HCT116 (cell line): ENCODE data around the gene NPPB. TPM values are rescaled to one million over a fixed set of nuclear protein-coding genes. Genes with fewer than 3 reads are reported as not detected.
"Not testable (repeated sequence)": the region's sequence is repeated elsewhere in the genome, so short reads cannot be mapped to it uniquely, and the experiment has no call there.

Experiments used
- ATAC-seq: fragments of 200-7000 bp; cut with Tn5 transposase; 2 replicates; pipeline ENCODE4 v1.9.1; 2020; ENCODE audit warnings: mild to moderate bottlenecking, moderate library complexity
- BruUV-seq: library from RNA; stranded (reverse); fragments of 400-500 nt; replicated peaks from 2 replicates; lab custom pipeline; 2021; lab: Mats Ljungman, UMichigan
- CTCF ChIA-PET: fragments of 300-600 bp; sonication (Branson Sonifier 250); formaldehyde crosslinking; loops from one replicate; lab custom pipeline; 2021; ENCODE audit warnings: antibody characterized with exemption; lab: Charles Lee
- POLR2A ChIA-PET: fragments of 300-600, 350-600 bp; sonication (Branson Sonifier 250); formaldehyde crosslinking; loops from one replicate; lab custom pipeline; 2021; ENCODE audit warnings: antibody characterized with exemption; lab: Charles Lee
- RAD21 ChIA-PET, 2 experiments: fragments of 300-600 bp; sonication (Branson Sonifier 250); formaldehyde crosslinking; loops; one replicate each; lab custom pipeline; 2023; ENCODE audit warnings: low total read pairs in 2 of 2; ENCODE audit not compliant: uncharacterized antibody in 2 of 2, unreplicated experiment in 2 of 2, low non-redundant PET in 1 of 2; lab: Charles Lee
- DNase-seq: peaks from one replicate; pipeline ENCODE4 v3.0.0-alpha.2; 2010; ENCODE audit warnings: low read depth, low spot score
- H2AFZ ChIP-seq: fragments of 200-600 bp; shearing (Covaris generic), sonication (generic); 2 replicates; pipeline ENCODE4 v1.6.1; 2017; ENCODE audit warnings: low read depth, mixed run types, mixed read lengths, antibody characterized with exemption, low read length; ENCODE audit not compliant: poor library complexity, severe bottlenecking
- H3K27ac ChIP-seq: 2 replicates; pipeline ENCODE4 v1.5.1; 2012; ENCODE audit warnings: low read depth, low read length
- H3K27me3 ChIP-seq: fragments of 200-600 bp; sonication (generic); 2 replicates; pipeline ENCODE4 v1.6.1; 2016; ENCODE audit warnings: mixed run types, low read length, mixed read lengths; ENCODE audit not compliant: insufficient read depth
- H3K36me3 ChIP-seq, 2 experiments: fragments of 200-500 bp in 1 of 2; fragments of 200-600 bp in 1 of 2; sonication (Bioruptor generic) in 1 of 2; sonication (generic) in 1 of 2; 2 replicates each; pipeline versions ENCODE4 v1.5.1 to v1.6.1; 2014 to 2016; ENCODE audit warnings: low read length in 2 of 2, inconsistent platforms in 1 of 2, mixed read lengths in 1 of 2, mixed run types in 1 of 2; ENCODE audit not compliant: insufficient read depth in 2 of 2, control insufficient read depth in 1 of 2
- H3K4me1 ChIP-seq, 2 experiments: fragments of 200-600 bp in 1 of 2; sonication (generic) in 1 of 2; 2 replicates each; pipeline versions ENCODE4 v1.5.1 to v1.6.1; 2012 to 2017; ENCODE audit warnings: low read length in 2 of 2, inconsistent platforms in 1 of 2, mild to moderate bottlenecking in 1 of 2, mixed read lengths in 1 of 2, mixed run types in 1 of 2, moderate library complexity in 1 of 2; ENCODE audit not compliant: insufficient read depth in 2 of 2, control insufficient read depth in 1 of 2
- H3K4me2 ChIP-seq: fragments of 200-600 bp; sonication (generic); 2 replicates; pipeline ENCODE4 v1.6.1; 2017; ENCODE audit warnings: mixed run types, low read length, mixed read lengths
- H3K4me3 ChIP-seq, 2 experiments: fragments of 200-600 bp in 1 of 2; sonication (generic) in 1 of 2; replicated peaks in 1 of 2; 2 replicates each; pipeline ENCODE4 v1.5.1; 2011 to 2016; ENCODE audit warnings: low read length in 2 of 2, control low read depth in 1 of 2, low read depth in 1 of 2, mild to moderate bottlenecking in 1 of 2, mixed read lengths in 1 of 2, mixed run types in 1 of 2
- H3K79me2 ChIP-seq: fragments of 200-600 bp; sonication (generic); 2 replicates; pipeline ENCODE4 v1.6.1; 2017; ENCODE audit warnings: mild to moderate bottlenecking, mixed run types, low read length, moderate library complexity, mixed read lengths; ENCODE audit not compliant: insufficient read depth
- H3K9ac ChIP-seq: fragments of 200-600 bp; sonication (generic); 2 replicates; pipeline ENCODE4 v1.6.1; 2016; ENCODE audit warnings: low read length, mixed read lengths
- H3K9me2 ChIP-seq: fragments of 200-600 bp; sonication (generic), shearing (Covaris generic); 2 replicates; pipeline ENCODE4 v1.6.1; 2017; ENCODE audit warnings: mixed run types, mild to moderate bottlenecking, moderate library complexity; ENCODE audit not compliant: insufficient read depth
- H3K9me3 ChIP-seq, 2 experiments: fragments of 200-500 bp in 1 of 2; fragments of 200-600 bp in 1 of 2; sonication (Bioruptor generic) in 1 of 2; sonication (generic) in 1 of 2; 2 replicates each; pipeline ENCODE4 v1.6.1; 2014 to 2017; ENCODE audit warnings: low read length in 2 of 2, mixed read lengths in 2 of 2, inconsistent platforms in 1 of 2, low read depth in 1 of 2, mild to moderate bottlenecking in 1 of 2, mixed run types in 1 of 2, moderate library complexity in 1 of 2; ENCODE audit not compliant: control insufficient read depth in 1 of 2, insufficient read depth in 1 of 2
- H4K20me1 ChIP-seq: fragments of 200-600 bp; sonication (generic), shearing (Covaris generic); 2 replicates; pipeline ENCODE4 v1.6.1; 2017; ENCODE audit warnings: mixed run types, mild to moderate bottlenecking, moderate library complexity; ENCODE audit not compliant: insufficient read depth
- CTCF ChIP-seq, 3 experiments: fragments of 200-600 bp in 1 of 3; sonication (generic) in 1 of 3; IDR thresholded peaks in 2 of 3; conservative IDR thresholded peaks in 1 of 3; 2 replicates each; pipeline ENCODE4 v1.5.1; 2012 to 2017; ENCODE audit warnings: low read depth in 2 of 3, low read length in 2 of 3, antibody characterized with exemption in 1 of 3, borderline replicate concordance in 1 of 3, control low read depth in 1 of 3, mild to moderate bottlenecking in 1 of 3, mixed read lengths in 1 of 3, mixed run types in 1 of 3, moderate library complexity in 1 of 3; ENCODE audit not compliant: insufficient read depth in 1 of 3
- EZH2 ChIP-seq: fragments of 200-600 bp; sonication (generic); IDR thresholded peaks from 2 replicates; pipeline ENCODE4 v1.6.1; 2017; ENCODE audit warnings: antibody characterized with exemption, mixed run types
- FOSL1 ChIP-seq: IDR thresholded peaks from 2 replicates; pipeline ENCODE4 v1.6.1; 2012; ENCODE audit warnings: low read depth
- RAD21 ChIP-seq: IDR thresholded peaks from 2 replicates; pipeline ENCODE4 v1.6.1; 2012; ENCODE audit warnings: low read depth, mild to moderate bottlenecking
- SIN3A ChIP-seq: IDR thresholded peaks from 2 replicates; pipeline ENCODE4 v1.6.1; 2012; ENCODE audit warnings: low read depth
- SP1 ChIP-seq: IDR thresholded peaks from 2 replicates; pipeline ENCODE4 v1.6.1; 2012; ENCODE audit warnings: low read depth
- SRF ChIP-seq: IDR thresholded peaks from 2 replicates; pipeline ENCODE4 v1.6.1; 2012; ENCODE audit warnings: low read depth
- ZNF274 ChIP-seq: fragments of 200-500 bp; sonication (Bioruptor generic); IDR thresholded peaks from 2 replicates; pipeline ENCODE4 v1.6.1; 2014; ENCODE audit warnings: mild to moderate bottlenecking, low read depth, low read length, inconsistent platforms
- intact Hi-C: fragments of 100-400 bp; cut with micrococcal nuclease; formaldehyde crosslinking; loops from 2 replicates; pipeline ENCODE4 v1.10.0; 2022
- total RNA-seq: library from RNA; stranded (reverse); gene quantifications from one replicate; pipeline ENCODE4 v1.2.1, GENCODE V29; 2021; ENCODE audit not compliant: unreplicated experiment
- TF ChIP-seq, protein P1 (sequence below): IDR thresholded peaks from 2 replicates; pipeline ENCODE4 v1.6.1; 2012

Gene NPPB
- total RNA-seq, 1 experiment from 2014 or later: not detected

DNA sequence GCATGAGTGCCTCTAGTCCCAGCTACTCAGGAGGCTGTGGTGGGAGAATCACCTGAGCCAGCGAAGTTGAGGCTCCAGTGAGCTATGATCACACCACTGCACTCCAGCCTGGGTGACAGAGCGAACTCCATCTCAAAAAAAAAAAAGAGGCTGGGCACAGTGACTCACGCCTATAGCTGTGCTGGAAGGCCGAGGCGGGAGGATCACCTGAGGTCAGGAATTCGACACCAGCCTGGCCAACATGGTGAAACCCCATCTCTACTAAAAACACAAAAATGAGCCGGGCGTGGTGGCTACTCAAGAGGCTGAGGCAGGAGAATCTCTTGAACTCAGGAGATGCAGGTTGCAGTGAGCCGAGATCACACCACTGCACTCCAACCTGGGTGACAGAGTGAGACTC, 42.7 kb upstream of the NPPB start:
- POLR2A ChIA-PET: interaction anchor here (0.7 to 6.0 kb wide), 2 partner anchors 7 to 222 kb away, joined by 3 to 38 read pairs; no protein-coding TSS in a partner anchor
- H3K36me3 ChIP-seq, H3K79me2 ChIP-seq, CTCF ChIA-PET, H3K9me2 ChIP-seq, BruUV-seq, H3K27me3 ChIP-seq, H3K9me3 ChIP-seq, H4K20me1 ChIP-seq, intact Hi-C loops: not testable (repeated sequence)
- 0 out of 2 replicates have a peak overlapping the region, but pooled peaks have one; percentile 17 for H3K9ac ChIP-seq
- peak overlapping the region; percentile 91 for H2AFZ ChIP-seq
- H3K4me3 ChIP-seq: peak overlapping the region in 1 of 2 experiments; percentile 24; a peak in 2 of 4 replicates
- DNase-seq: peak; percentile 37
- H3K27ac ChIP-seq: peak overlapping the region; percentile 44
- RAD21 ChIA-PET: interaction anchor here in 1 of 2 experiments (0.6 kb wide), 1 partner anchor 49 kb away, joined by 4 read pairs; no protein-coding TSS in a partner anchor
- peak; percentile 86 for ATAC-seq
- peaks cover 18 to 30% of the 10 kb centered on the region in 2 experiments for H3K4me1 ChIP-seq
- peak overlapping the region; percentile 69 for H3K4me2 ChIP-seq

DNA sequence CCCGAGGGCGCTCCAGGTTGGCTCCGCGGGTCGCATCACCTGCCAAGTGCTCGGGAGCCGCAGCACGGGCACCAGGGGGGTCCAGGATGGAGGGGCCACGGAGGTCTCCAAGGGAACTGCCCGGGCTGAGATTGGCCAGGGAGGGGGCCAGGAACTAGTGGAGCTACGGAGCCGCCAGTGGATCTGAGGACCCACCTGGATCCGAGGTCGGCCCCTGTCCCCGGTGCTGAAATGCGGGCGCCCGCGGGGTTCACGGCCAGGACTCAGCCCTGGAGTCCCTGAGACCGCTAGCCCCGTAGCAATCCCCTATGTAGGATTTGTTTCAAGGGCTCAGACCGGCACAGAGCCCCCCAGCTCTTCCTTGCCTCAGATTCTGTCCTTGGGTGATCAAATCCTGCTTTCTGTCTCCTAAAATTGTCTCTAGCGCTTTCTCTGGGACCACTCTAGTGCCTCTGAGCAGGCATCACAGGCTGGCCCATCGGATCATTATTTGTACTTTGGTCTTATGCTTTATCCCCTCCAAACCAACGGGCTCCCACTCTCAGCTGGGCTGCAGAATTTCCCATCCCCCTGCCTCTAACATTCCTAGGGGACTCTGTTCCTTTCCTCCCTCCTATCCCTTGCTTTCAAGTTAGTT, 40.2 kb upstream of the NPPB start:
- ATAC-seq (no peak), DNase-seq (no peak)
- Histone ChIP-seq H3K27me3 (no peaks in the 10 kb centered on the region), H3K9me2 (no peaks in the 10 kb centered on the region), H2AFZ (no peak overlapping the region), H3K4me3 (no peak overlapping the region), H3K79me2 (no peaks in the 10 kb centered on the region), H3K4me1 (peaks cover 18 to 28% of the 10 kb centered on the region in 2 experiments), H3K9ac (no peak overlapping the region), H3K36me3 (no peaks in the 10 kb centered on the region), H3K9me3 (no peaks in the 10 kb centered on the region), H3K27ac (no peak overlapping the region), H3K4me2 (no peak overlapping the region), H4K20me1 (no peaks in the 10 kb centered on the region)
- BruUV-seq: no TSS peak
- intact Hi-C loops: no loop called here
- ChIA-PET POLR2A (interaction anchor here (6.0 kb wide), 1 partner anchor 10 kb away, joined by 38 read pairs; no protein-coding TSS in a partner anchor), RAD21 (no interaction called here), CTCF (no interaction called here)
- no peak for TF ChIP-seq EZH2
- no peak for TF ChIP-seq SRF
- no peak for TF ChIP-seq RAD21
- TF ChIP-seq SIN3A: no peak
- no peak for TF ChIP-seq SP1
- no peak for TF ChIP-seq CTCF (IDR thresholded peaks at IDR 0.05 in 2 of 3, conservative IDR thresholded peaks at IDR 0.05 in 1 of 3; ENCODE audit: borderline replicate concordance in 1 of 3, insufficient read depth in 1 of 3, low read depth in 2 of 3, low read length in 2 of 3)
- no peak for TF ChIP-seq ZNF274
- TF ChIP-seq FOSL1: no peak
- TF ChIP-seq, protein P1, sequence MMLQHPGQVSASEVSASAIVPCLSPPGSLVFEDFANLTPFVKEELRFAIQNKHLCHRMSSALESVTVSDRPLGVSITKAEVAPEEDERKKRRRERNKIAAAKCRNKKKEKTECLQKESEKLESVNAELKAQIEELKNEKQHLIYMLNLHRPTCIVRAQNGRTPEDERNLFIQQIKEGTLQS: no peak
